ENCODE data around the gene NIPAL1.
"Not testable (repeated sequence)": the region's sequence is repeated elsewhere in the genome, so short reads cannot be mapped to it uniquely, and the experiment has no call there.

Gene NIPAL1

DNA sequence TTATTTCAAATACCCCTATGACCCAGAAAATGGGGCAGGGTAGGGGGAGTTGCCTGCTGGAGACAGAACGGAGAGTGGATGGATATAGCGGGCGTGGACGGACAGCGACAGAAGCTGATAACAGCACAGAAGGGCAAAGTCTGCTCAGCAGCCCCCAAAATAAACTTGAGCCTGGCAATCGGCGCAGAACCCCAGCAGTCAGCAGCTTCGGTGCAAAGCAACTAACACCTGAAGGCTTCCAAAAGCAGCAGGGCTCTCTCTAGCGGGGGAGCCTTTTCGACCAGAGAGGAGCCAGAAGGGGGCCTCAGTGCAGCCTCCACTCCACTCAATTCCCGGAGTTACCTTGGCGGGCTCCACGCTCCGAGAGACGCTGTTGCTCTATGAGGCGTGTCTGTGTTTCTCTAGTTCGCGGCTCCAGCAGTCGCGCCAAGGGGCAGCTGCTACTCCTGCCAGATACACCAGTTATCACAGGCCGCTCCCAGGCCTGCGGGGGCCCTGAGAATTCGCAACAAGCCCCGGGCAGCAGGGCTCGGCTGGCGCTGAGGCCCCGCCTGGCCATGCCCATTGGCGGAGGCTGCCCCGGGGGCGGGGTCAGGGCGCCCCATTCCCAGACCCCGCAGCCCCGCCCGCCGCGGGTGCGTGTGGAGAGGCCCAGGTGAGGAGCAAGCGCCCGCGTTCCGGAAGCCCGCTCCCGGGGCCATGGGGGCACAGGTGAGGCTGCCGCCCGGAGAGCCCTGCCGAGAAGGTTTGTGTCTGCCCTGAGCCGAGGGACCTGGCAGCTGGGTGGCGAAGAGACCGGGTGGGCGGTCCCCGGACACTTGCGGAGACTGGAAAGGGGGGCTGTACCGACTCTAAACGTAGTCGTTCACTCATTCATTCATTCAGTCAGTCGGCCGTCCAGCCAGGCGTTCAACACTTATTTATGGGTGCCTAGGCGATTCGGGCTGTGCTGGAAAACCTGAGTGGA lies at the start of gene NIPAL1, which contains the start of gene CNGA1:
NIPAL1 (plus strand) TSS at position 632 of the 967 bp plus-strand sequence; CDS start at position 700, 68 bp downstream.
CNGA1 (minus strand) TSS at position 541 of the 967 bp plus-strand sequence. CDS start 63,992 bp downstream, outside the sequence.
- DNase-seq, result peak; percentile 67

- no peak for DNase-seq
Observed at GRCh38 chr4:47968847-47969246, 47.7 kb upstream of the NIPAL1 start.

GRCh38 chr4:47972181-47972580 lies 44.4 kb upstream of the NIPAL1 start:
- DNase-seq, result no peak

DNA sequence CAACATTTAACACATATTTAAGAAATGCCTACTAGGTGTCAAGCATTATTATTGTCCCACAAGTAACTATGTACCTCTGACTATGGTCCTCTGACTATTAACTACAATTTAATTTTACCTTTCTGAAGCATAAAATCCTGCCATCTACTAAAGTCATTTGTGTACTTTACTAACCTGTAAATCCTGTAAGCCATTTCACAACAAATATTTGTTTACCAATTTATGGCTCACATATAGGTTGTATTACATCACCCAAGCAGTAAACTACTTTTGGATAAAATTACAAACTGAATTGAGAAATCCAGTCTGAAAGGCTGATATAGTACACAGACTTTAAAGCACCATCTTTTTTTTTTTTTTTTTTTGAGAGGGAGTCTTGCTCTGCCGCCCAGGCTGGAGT lies 43.9 kb upstream of the NIPAL1 start:
- no peak for DNase-seq

DNA sequence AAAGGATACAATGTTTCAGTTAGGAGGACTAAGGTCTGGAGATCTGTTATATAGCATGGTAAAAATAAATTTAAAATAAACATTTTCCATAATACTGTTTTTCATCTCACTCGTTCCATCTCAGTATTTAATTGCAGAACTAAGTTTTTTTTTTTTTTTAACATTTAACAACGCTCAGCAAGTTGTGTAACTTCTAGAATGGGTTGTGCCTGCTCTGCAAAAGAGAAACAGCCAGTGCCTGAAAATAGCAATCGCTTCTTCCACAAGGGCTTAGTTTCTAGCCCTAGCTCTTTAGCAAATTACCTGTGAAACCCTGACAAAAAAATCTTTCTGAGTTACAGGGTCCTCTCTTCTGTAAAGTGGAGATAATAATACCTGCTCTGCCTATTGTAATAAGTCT lies 42.0 kb upstream of the NIPAL1 start:
- DNase-seq, result no peak

- DNase-seq, result no peak
Observed at GRCh38 chr4:47990145-47990544, 26.4 kb upstream of the NIPAL1 start.

- not testable (repeated sequence) for DNase-seq
Observed at GRCh38 chr4:47992475-47992874, 24.1 kb upstream of the NIPAL1 start.

DNA sequence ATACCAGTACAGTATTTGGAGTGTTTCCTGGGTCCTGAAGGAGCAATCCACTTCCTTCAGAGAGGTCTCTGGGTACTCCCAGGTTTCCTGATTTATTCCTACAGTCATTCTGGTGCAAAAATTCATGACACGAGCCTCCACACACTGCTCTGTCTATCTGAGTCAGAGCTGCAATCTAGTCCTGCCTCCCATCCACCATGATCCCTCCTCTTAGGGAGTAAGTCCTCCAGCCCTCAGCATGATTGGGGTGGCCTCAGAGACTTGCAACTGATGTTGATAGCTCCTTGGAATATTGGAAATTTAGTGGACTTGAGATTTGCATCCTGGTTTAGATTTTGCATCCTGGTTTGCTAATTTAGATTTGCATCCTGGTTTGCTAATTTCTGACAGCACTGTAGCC lies 20.6 kb upstream of the NIPAL1 start:
- DNase-seq, result no peak

DNA sequence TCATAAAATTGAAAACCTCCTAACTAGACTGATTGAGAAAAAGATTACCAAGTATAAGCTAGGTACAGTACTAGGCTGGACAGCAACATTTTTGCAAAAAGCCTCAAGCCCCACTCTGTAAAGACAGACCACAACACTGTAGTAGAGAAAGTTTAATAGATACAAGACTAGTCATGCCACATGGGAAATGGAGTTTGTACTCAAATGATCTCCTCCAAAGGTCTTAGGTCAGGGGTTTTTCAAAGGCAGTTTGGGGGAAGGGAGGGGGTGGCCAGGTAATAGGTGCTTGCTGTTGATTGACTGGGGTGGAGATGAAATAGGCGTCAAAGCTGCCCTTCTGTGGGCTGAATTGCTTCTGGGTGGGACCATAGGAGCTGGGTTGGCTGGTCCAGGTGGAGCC lies 14.3 kb upstream of the NIPAL1 start:
- DNase-seq, result no peak

DNA sequence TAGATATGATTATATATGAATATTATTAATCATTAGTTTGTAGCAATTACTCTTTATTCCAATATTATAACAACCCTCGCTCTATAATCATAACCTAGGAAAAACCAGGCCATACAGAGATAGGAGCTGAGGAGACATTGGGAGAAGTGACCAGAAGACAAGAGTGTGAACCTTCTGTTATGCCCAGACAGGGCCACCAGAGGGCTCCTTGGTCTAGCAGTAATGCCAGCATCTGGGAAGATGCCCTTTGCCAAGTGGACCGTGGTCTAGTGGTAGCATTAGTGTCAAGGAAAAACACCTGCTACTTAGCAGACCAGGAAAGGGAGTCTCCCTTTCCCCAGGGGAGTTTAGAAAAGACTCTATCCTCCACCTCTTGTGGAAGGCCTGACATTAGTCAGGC lies 13.0 kb upstream of the NIPAL1 start:
- DNase-seq, result peak; percentile 26

DNA sequence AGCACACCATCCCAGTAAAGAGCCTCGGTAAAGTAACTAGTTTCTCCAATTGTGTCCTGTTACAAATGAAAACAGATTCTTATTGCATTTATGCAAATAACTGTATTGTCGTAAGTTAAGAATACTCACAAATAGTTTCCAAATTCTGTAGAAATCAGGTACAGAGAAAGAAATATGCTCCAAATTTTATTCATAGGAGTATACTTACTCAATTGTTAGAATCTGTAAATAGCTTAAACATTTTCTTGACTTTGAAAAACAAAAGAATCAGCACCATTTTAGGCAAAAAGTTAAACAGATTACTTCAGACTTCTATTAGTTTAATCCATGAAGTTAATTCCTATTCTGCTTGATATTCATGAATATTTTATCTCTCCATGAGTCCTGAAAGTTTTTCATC lies 10.8 kb upstream of the NIPAL1 start:
- DNase-seq, result no peak

- no peak for DNase-seq
Observed at GRCh38 chr4:48008021-48008596, 8.5 kb upstream of the NIPAL1 start.

DNA sequence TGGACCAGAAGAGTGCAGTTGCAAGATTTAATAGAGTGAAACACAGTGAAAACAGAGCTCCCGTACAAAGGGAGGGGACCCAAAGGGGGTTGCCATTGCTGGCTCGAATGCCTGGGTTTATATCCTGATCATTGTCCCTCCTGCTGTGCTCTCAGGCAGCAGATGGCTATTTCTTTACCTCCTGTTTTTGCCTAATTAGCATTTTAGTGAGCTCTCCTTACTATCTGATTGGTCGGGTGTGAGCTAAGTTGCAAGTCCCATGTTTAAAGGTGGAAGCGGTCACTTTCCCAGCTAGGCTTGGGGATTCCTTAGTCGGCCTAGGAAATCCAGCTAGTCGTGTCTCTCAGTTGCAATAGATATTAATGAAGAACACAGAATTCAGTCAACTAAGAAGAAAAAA lies 5.7 kb upstream of the NIPAL1 start:
- DNase-seq, result not testable (repeated sequence)

GRCh38 chr4:48011722-48012121 lies 4.8 kb upstream of the NIPAL1 start:
- no peak for DNase-seq

GRCh38 chr4:48012824-48013223 lies 3.7 kb upstream of the NIPAL1 start:
- no peak for DNase-seq

GRCh38 chr4:48015216-48015615 lies 1.4 kb upstream of the NIPAL1 start:
- no peak for DNase-seq

- no peak for DNase-seq
Observed at GRCh38 chr4:48015678-48016077, 894 bp upstream of the NIPAL1 start.

DNA sequence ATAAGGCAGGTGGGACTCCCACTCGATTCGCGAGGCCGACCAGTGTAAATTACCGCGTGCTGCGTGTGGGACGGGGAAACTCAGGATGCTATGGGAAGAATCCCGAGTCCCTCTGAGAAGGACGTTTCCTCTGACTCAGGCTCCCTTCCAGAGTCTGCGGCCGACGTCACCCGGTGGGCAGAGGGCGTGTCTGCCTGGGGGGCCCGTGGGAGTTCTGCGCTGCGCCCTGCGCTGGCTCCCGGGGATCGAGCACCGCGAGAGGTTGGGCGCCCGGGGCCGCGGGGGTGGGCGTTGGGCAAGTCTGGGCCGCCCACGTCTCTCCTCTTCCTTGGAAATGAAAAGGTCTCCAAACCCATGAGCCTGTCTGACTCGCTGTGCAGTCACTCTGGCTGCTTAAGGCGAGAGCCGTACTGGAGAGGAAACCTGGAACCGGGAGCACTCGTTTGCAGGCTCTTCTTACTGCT lies 568 bp downstream of the NIPAL1 start:
- peak; percentile 4 for DNase-seq

DNA sequence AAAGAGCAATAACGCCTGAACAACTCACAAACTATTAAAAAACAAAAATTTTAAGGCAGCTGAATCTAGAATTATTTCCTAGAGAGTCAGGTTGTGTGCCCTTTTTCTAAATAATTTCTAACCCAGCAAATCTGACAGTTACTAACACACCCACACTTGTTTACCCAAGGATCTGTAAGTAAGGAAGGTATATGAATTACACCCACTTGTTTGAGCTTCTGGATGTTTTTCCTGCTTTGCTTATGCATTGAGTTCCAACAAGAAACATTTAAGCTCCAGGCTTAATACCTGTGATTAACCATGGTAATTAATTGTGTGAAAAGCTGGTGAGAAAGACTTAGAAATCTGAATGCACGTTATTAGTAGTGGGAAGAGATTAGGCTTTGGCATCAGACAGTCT lies 1.5 kb downstream of the NIPAL1 start:
- DNase-seq, result no peak

DNA sequence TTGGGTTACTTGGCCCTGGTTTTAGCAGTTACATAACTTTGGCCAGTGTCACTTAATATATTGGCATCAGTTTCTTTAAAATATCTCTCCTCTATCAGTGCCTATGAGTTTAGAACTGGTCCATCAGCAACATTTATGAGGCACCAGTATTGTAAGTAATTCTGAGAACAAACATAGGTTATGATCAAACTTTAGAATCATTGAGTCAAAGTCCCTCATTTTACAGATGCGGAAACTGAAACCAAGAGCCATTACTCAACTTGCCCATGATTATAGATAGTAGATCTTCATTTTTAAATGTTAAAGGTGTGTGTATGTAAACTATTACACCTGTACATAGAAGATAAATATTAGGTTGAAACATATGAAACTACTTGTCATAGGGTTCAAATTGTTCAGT lies 4.5 kb downstream of the NIPAL1 start:
- no peak for DNase-seq

DNA sequence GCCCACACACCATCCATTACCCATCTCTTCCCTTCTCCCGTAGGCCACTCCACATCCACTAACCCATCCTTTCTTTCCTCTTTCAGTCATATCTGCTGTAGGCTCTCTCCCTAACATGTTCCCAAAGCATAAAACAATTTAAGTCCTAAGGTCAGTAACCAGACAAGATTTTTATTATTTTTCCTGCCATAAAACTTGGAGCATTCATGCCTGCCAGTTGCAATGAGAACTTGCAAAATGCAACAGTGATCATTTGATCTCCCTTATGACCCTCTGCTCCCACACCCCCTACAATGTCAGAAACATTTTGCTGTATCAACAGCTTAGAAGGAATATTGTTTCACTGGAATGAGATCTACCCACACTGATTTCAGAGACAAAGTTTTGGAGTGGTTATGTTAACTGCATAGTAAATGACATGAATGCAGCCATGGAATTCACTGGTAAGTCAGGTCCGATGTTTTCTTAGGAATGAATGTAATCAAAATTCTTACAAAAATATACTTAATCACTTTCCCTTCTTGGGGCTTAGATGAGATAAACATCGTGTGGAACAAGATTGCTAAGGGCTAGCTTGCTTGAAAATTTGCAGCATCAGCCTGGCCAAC lies 5.7 kb downstream of the NIPAL1 start:
- DNase-seq, result no peak

DNA sequence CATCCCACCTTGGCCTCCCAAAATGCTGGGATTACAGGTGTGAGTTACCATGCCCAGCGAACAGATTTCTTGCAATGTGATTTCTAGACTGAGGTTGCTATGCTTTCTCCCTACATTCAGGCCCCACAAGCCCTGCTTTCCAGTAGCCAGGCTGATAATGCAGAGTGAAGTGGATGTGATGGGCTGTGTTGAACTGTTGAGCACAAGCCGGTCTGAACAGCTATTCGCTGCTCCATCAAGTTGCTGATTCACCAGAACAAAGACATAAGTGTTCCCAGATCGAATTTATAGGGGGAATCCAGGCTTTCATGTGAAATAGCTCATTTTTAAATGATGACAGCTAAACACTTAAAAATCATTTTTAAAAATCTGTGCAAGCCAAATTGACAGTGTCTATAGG lies 8.0 kb downstream of the NIPAL1 start:
- DNase-seq, result no peak

DNA sequence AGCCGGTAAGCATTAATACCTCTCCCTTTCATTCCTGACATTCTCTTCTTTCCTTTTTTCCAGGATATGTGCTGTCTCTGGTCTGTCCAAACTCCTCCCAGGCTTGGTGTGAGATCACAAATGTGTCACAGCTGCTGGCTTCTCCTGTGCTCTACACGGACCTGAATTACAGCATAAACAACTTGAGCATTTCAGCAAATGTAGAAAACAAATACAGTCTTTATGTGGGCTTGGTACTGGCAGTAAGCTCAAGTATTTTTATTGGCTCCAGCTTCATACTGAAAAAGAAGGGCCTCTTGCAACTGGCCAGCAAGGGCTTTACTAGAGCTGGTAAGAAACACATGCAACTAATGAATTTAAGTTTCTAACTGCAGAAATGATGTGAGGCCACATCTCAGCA lies 8.4 kb downstream of the NIPAL1 start:
- DNase-seq, result no peak

- no peak for DNase-seq
Observed at GRCh38 chr4:48027653-48028052, 11.1 kb downstream of the NIPAL1 start.

Data from CD4-positive, alpha-beta T cell treated with Interleukin-12 subunit alpha and Interleukin-12 subunit beta, for 1 hour (primary cell).